Middle frontal gyrus (tissue), 1 donor: ENCODE results near the gene SAMD5.

Source experiments
- DNase-seq: peaks from one replicate; pipeline ENCODE4 v3.0.0-alpha.2; 2015; ENCODE audit warnings: low spot score; ENCODE audit errors: extremely low spot score

Gene SAMD5

DNA sequence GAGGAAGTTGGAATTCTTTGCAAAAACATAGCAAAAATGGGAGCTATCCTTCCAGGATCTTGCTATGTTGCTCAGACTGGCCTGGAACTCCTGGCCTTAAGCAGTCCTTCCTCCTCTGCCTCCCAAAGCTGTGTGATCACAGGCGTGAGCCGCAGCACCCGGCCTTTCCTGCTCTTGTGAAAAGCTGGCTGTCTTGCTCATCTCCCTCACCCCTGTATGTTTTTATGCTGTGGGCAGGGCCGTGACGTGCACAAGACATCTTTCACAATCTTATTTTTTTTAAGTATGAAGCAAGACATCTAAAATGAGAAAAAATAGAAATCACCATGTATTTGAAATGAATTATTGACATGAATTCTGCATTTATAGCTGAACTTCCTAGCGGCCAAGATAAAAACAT, 110.4 kb downstream of the SAMD5 start:
- DNase-seq: no peak
